AG04450 (cell line): ENCODE measurements around the gene TSPAN3. TPM values are rescaled to one million over a fixed set of nuclear protein-coding genes. Genes with fewer than 3 reads are reported as not detected.

Experiments
- CTCF ChIA-PET: fragments of 300-600, 350-600 bp; formaldehyde crosslinking; extraction: SDS; loops from one replicate; lab custom pipeline; 2022; ENCODE audit warnings: antibody characterized with exemption, inconsistent platforms; lab: Charles Lee
- POLR2A ChIA-PET: fragments of 350-600 bp; formaldehyde crosslinking; extraction: SDS; loops from one replicate; lab custom pipeline; 2021; ENCODE audit warnings: antibody characterized with exemption, inconsistent platforms; lab: Yijun Ruan, JAX
- DNase-seq: peaks from one replicate; pipeline ENCODE4 v3.0.0-alpha.2; 2011; ENCODE audit warnings: low read depth, low spot score
- H3K27ac ChIP-seq: one replicate; pipeline ENCODE4 v1.5.1; 2012; ENCODE audit warnings: low read depth, low read length, control low read depth
- H3K27me3 ChIP-seq: one replicate; pipeline ENCODE4 v1.6.0; 2012; ENCODE audit warnings: low read length; ENCODE audit not compliant: control insufficient read depth, insufficient read depth
- H3K4me3 ChIP-seq: 2 replicates; pipeline ENCODE4 v1.5.1; 2011; ENCODE audit warnings: mild to moderate bottlenecking, low read depth, low read length, control low read depth
- H3K9me3 ChIP-seq: 2 replicates; pipeline ENCODE4 v1.5.1; 2012; ENCODE audit warnings: low read length; ENCODE audit not compliant: control insufficient read depth, insufficient read depth
- CTCF ChIP-seq: IDR thresholded peaks from 2 replicates; pipeline ENCODE4 v1.5.1; 2011; ENCODE audit warnings: low read depth, low read length, control low read depth, inconsistent platforms
- polyA plus RNA-seq: library from polyadenylated mRNA; depleted of rRNA; stranded (reverse); fragments of >200 nt; gene quantifications from 2 replicates; pipeline ENCODE4 v1.2.3, GENCODE V29; 2011

TSPAN3 gene
- polyA plus RNA-seq, 1 experiment: 410 TPM

GRCh38 chr15:77107068-77107467, 36.2 kb upstream of the TSPAN3 start:
- Histone ChIP-seq H3K27me3 (no peaks in the 10 kb centered on the region), H3K9me3 (no peaks in the 10 kb centered on the region), H3K27ac (no peak overlapping the region), H3K4me3 (no peak overlapping the region)
- TF ChIP-seq CTCF: no peak
- ChIA-PET CTCF (interaction anchor here (0.5 to 10.3 kb wide), 13 partner anchors 10 to 436 kb away, joined by 3 to 69 read pairs (median 4); no protein-coding TSS in a partner anchor), POLR2A (no interaction called here)
- DNase-seq: no peak

DNA sequence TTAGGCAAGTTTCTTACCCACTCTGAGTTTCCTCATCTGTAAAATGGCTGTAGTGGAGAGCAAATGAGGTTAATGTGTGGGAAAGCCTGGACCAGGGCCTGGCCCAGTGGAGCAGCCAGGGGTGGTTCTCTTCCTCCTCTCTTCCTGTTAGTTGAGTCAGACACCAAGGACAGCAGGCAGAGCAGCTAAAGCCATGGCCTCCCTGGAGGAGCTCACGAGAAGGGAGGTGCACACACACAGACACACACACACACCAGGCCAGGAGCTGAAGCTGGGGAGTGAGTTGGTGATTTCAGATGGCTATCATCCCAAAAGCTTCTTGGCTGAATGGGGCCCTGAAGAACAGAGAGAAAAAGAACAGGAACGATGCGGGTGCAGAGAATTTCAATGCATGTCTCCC, 33.2 kb upstream of the TSPAN3 start:
- ChIA-PET POLR2A (interaction anchor here (1.4 kb wide), 1 partner anchor 439 kb away, joined by 3 read pairs; no protein-coding TSS in a partner anchor), CTCF (interaction anchor here (10.3 kb wide), 1 partner anchor 439 kb away, joined by 69 read pairs; no protein-coding TSS in a partner anchor)
- DNase-seq: no peak
- TF ChIP-seq CTCF: no peak
- Histone ChIP-seq H3K9me3 (no peaks in the 10 kb centered on the region), H3K27ac (no peak overlapping the region), H3K4me3 (no peak overlapping the region), H3K27me3 (no peaks in the 10 kb centered on the region)

DNA sequence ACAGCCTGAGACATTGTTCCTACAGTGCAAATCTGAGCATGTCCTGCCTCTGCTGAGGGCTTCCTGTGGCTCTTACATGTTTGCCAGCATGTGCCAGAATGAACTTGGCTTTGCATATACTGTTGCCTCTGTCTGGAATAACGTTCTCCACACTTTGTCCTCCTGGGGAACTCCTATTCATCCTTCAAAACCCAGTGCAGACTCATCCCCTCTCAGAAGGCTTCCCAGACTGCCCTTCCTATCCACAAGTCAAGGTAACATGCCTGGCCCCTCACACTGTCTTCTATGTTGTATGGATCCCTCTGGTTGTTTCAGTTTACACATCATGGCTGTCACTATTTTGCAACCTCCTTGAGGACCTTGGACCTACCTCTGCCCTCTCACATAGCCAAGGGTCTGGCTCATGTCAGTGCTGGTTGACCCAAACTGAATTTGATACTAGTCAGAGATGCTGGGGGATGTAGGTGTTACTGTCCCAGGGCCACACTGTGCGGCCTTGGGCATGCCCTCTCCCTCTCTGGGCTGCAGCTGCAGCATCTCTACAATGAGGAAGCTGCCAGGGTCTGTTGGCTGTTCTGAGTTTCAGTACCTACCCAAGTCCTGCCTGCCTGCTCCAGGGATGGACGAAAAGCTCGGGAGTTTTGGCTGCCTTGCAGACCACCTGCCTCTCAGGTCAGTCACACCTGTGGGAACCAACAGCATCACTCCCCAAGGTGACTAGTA, 29.0 kb upstream of the TSPAN3 start:
- DNase-seq: no peak
- Histone ChIP-seq H3K4me3 (no peak overlapping the region), H3K27me3 (no peaks in the 10 kb centered on the region), H3K9me3 (no peaks in the 10 kb centered on the region), H3K27ac (no peak overlapping the region)
- CTCF ChIA-PET: no interaction called here
- POLR2A ChIA-PET: no interaction called here
- TF ChIP-seq CTCF: no peak

GRCh38 chr15:77098572-77098971, 27.7 kb upstream of the TSPAN3 start:
- Histone ChIP-seq H3K27me3 (no peaks in the 10 kb centered on the region), H3K27ac (no peak overlapping the region), H3K9me3 (no peaks in the 10 kb centered on the region), H3K4me3 (no peak overlapping the region)
- ChIA-PET POLR2A (no interaction called here), CTCF (interaction anchor here (1.2 kb wide), 1 partner anchor 64 kb away, joined by 3 read pairs; no protein-coding TSS in a partner anchor)
- DNase-seq: no peak
- TF ChIP-seq CTCF: no peak

GRCh38 chr15:77097921-77098320, 27.0 kb upstream of the TSPAN3 start:
- Histone ChIP-seq H3K9me3 (no peaks in the 10 kb centered on the region), H3K4me3 (no peak overlapping the region), H3K27ac (no peak overlapping the region), H3K27me3 (no peaks in the 10 kb centered on the region)
- ChIA-PET CTCF (interaction anchor here (1.0 to 1.2 kb wide), 2 partner anchors 63 to 446 kb away, joined by 3 to 5 read pairs; no protein-coding TSS in a partner anchor), POLR2A (no interaction called here)
- no peak for DNase-seq
- TF ChIP-seq CTCF: no peak
